Epithelial cell of proximal tubule (primary cell): ENCODE measurements around the gene CDK5RAP3. TPM values are rescaled to one million over a fixed set of nuclear protein-coding genes. Genes with fewer than 3 reads are reported as not detected.
A peak's percentile ranks its signal among the peaks of the same experiment; 100 is the strongest.

Experiments
- DNase-seq: peaks from one replicate; pipeline ENCODE4 v3.0.0-alpha.2; 2011; ENCODE audit warnings: low read depth
- H3K4me3 ChIP-seq: 2 replicates; pipeline ENCODE4 v1.5.1; 2011; ENCODE audit warnings: low read depth, mild to moderate bottlenecking, low read length
- CTCF ChIP-seq: conservative IDR thresholded peaks from 2 replicates; pipeline ENCODE4 v1.5.1; 2012; ENCODE audit warnings: low read depth, mild to moderate bottlenecking, low read length
- total RNA-seq: library from RNA; depleted of rRNA; stranded (reverse); fragments of >200 nt; gene quantifications from 2 replicates; pipeline ENCODE4 v1.2.3, GENCODE V29; 2015

CDK5RAP3 gene
- total RNA-seq, 1 donor from 2014 or later: 111 TPM

- peak; percentile 69 for DNase-seq
- H3K4me3 ChIP-seq: peak overlapping the region; percentile 27
- no peak for TF ChIP-seq CTCF
Measured at GRCh38 chr17:47948706-47949196, 22.2 kb upstream of the CDK5RAP3 start.

GRCh38 chr17:47949197-47949759 is 21.6 kb upstream of the CDK5RAP3 start:
- TF ChIP-seq CTCF: peak; percentile 92
- peak overlapping the region; percentile 39 for H3K4me3 ChIP-seq
- DNase-seq: peak; percentile 44

- no peak for DNase-seq
- no peak for TF ChIP-seq CTCF
- H3K4me3 ChIP-seq: peak overlapping the region; percentile 39
Measured at GRCh38 chr17:47949946-47950345, 21.0 kb upstream of the CDK5RAP3 start.

GRCh38 chr17:47950448-47950847 is 20.5 kb upstream of the CDK5RAP3 start:
- no peak overlapping the region for H3K4me3 ChIP-seq
- DNase-seq: no peak
- TF ChIP-seq CTCF: no peak

- no peak overlapping the region for H3K4me3 ChIP-seq
- no peak for DNase-seq
- no peak for TF ChIP-seq CTCF
Measured at GRCh38 chr17:47952171-47953021, 18.5 kb upstream of the CDK5RAP3 start.

GRCh38 chr17:47953909-47954308 is 17.0 kb upstream of the CDK5RAP3 start:
- no peak for DNase-seq
- H3K4me3 ChIP-seq: no peak overlapping the region
- peak; percentile 27 for TF ChIP-seq CTCF
